Breast epithelium (tissue), 3 donors: ENCODE measurements around the gene DAB2IP.

Experiments used
- CTCF ChIP-seq, 3 donors: fragments of 450-650 bp; IDR thresholded peaks; one replicate each; pipeline ENCODE4 v1.5.1; 2016 to 2017; ENCODE audit warnings: antibody characterized with exemption in 3 of 3, mild to moderate bottlenecking in 3 of 3, moderate library complexity in 3 of 3
- POLR2A ChIP-seq: fragments of 450-650 bp; IDR thresholded peaks from one replicate; pipeline ENCODE4 v1.6.1; 2016; ENCODE audit warnings: antibody characterized with exemption, mild to moderate bottlenecking, moderate library complexity
- POLR2AphosphoS5 ChIP-seq, 3 donors: sonication (generic); formaldehyde crosslinking; IDR thresholded peaks; one replicate each; pipeline ENCODE4 v1.6.1; 2017; ENCODE audit warnings: antibody characterized with exemption in 3 of 3

DNA sequence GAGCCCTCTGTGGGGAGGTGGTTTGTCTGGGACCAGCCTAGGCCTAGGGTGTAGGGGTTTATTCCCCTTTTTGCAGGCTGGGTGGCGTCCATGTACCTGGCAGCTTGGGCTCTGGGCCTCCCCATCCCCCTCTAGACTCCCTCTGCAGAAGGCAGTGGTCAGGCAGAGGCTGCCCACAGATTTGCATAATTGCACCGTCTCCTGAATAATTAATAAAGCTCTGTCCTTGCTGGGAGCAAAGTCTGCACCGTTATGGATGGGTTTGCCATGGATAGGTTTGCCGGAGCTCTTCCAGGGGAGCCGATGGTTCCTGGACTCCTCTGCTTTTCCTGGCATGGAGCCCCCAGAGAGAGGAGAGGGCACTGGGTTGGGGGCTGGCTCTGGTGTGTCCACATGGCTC is 60.4 kb downstream of the DAB2IP start:
- TF ChIP-seq POLR2AphosphoS5 (IDR thresholded peaks at IDR 0.05) (no peak), POLR2A (no peak), CTCF (IDR thresholded peaks at IDR 0.05) (no peak)
